NB4 (cell line): ENCODE measurements around the gene TAF4.

Experiments
- DNase-seq: peaks from one replicate; pipeline ENCODE4 v3.0.0; 2010; ENCODE audit warnings: low read depth
- H3K4me3 ChIP-seq: one replicate; pipeline ENCODE4 v1.5.1; 2011; ENCODE audit warnings: mild to moderate bottlenecking, low read depth, low read length, moderate library complexity
- MYC ChIP-seq: IDR thresholded peaks from 2 replicates; pipeline ENCODE4 v1.6.1; 2011; ENCODE audit warnings: low read depth, low read length
- POLR2A ChIP-seq: IDR thresholded peaks from 2 replicates; pipeline ENCODE4 v1.6.1; 2011; ENCODE audit warnings: mild to moderate bottlenecking; ENCODE audit not compliant: insufficient read length; ENCODE audit errors: extremely low read depth
- TF ChIP-seq, protein P1 (sequence below): IDR thresholded peaks from 2 replicates; pipeline ENCODE4 v1.6.1; 2011; ENCODE audit warnings: low read depth, low read length
- TF ChIP-seq, protein P2 (sequence below): IDR thresholded peaks from one replicate; pipeline ENCODE4 v1.5.1; 2012; ENCODE audit warnings: low read depth, low read length

The TAF4 gene

DNA sequence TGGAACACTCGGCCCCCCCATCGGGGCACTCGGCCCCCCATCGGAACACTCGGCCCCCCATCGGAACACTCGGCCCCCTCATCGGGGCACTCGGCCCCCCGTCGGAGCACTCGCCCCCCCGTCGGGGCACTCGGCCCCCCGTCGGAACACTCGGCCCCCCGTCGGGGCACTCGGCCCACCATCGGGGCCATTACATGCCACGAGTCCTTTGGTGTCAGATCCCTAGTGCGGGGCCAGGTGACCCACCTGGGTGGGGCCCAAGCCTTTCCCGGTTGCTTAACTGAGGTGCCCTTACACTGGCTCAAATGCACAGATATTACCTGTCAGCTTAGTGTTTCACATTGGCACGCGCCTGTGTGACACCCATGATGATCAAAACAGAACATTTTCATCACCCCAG is 95.9 kb downstream of the TAF4 start:
- DNase-seq: no peak
- no peak overlapping the region for H3K4me3 ChIP-seq
- TF ChIP-seq, protein P1, sequence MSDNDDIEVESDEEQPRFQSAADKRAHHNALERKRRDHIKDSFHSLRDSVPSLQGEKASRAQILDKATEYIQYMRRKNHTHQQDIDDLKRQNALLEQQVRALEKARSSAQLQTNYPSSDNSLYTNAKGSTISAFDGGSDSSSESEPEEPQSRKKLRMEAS: no peak
- no peak for TF ChIP-seq POLR2A
- TF ChIP-seq, protein P2, sequence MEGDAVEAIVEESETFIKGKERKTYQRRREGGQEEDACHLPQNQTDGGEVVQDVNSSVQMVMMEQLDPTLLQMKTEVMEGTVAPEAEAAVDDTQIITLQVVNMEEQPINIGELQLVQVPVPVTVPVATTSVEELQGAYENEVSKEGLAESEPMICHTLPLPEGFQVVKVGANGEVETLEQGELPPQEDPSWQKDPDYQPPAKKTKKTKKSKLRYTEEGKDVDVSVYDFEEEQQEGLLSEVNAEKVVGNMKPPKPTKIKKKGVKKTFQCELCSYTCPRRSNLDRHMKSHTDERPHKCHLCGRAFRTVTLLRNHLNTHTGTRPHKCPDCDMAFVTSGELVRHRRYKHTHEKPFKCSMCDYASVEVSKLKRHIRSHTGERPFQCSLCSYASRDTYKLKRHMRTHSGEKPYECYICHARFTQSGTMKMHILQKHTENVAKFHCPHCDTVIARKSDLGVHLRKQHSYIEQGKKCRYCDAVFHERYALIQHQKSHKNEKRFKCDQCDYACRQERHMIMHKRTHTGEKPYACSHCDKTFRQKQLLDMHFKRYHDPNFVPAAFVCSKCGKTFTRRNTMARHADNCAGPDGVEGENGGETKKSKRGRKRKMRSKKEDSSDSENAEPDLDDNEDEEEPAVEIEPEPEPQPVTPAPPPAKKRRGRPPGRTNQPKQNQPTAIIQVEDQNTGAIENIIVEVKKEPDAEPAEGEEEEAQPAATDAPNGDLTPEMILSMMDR: no peak
- TF ChIP-seq MYC: no peak

DNA sequence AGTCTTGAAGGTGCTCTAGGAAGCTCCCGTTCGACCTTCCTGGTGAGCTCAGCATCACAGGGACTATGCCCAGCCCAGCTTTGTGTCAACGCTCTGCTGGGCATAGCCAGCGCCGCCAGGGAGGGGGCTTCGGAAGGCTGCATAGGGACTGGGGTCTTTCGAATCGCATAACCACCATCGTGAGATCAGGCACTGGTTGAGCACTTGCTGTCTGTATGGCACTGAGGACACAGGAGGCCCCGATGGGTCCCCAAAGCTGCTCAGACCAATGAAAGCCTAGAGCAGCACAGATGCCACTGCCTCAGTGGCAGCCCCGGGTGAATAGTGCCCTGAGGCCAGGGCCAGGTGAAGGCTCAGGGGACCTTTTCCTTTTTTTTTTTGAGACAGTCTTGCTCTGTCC is 96.7 kb downstream of the TAF4 start:
- no peak overlapping the region for H3K4me3 ChIP-seq
- TF ChIP-seq, protein P1: no peak
- TF ChIP-seq, protein P2: no peak
- TF ChIP-seq MYC (no peak), POLR2A (no peak)
- DNase-seq: no peak

DNA sequence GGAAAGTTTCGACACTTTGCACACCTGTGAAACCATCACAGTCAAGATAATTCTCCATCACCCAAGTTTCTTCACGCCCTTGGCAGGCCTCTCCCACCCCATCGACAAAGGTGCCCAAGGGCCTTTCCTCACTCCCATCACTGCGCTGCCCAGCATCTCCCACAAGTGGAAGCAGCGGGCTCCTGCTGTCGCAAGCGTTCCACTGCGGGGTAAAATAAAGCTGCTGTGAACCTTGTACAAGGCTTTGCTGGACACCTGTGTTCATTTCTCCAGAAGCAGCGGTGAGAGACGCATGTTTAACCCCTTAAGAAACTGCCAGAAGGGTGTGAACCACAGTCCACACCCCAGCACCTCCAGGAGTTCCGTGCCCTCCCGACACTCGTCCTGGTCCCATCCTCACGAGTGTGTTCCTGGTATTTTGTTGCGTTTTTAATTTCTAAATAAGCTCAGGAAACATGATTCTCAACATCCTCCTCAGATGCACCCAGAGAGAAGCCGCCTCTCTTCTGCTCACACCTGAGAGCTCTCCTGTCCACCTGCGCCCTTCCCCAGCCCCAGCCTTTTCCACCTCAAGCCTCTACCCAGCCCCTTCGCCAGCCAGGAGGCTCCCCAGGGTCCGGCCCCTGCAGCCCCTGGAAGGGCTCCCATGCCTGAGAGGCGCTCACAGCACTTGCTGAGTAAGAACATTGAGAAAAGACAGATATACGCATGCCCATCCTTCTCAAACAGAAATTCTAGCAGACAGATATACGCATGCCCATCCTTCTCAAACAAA is 97.5 kb downstream of the TAF4 start:
- no peak for DNase-seq
- TF ChIP-seq, protein P2: no peak
- no peak for TF ChIP-seq POLR2A
- TF ChIP-seq MYC: no peak
- TF ChIP-seq, protein P1: no peak
- no peak overlapping the region for H3K4me3 ChIP-seq

DNA sequence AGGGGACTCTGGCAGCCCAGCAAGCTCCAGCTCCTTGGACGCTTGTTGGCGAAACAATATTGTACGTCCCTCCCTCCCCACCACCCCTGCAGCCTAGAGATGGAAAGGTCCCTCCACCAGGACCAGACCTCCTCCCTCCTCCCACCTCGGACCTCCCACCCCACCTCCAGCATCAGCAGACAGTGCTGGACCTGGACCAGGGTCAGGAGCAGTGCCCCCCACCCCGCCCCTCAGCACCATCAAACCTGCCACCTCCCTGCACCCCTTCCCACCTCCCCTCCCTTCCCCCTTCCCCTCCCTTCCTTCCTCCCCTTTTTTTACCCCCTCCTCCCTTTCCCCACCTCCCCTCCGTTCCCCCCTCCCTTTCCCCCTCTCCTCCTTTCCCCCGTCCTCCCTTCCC is 98.4 kb downstream of the TAF4 start:
- no peak overlapping the region for H3K4me3 ChIP-seq
- DNase-seq: no peak
- no peak for TF ChIP-seq MYC
- TF ChIP-seq POLR2A: no peak
- TF ChIP-seq, protein P1: no peak
- TF ChIP-seq, protein P2: no peak

DNA sequence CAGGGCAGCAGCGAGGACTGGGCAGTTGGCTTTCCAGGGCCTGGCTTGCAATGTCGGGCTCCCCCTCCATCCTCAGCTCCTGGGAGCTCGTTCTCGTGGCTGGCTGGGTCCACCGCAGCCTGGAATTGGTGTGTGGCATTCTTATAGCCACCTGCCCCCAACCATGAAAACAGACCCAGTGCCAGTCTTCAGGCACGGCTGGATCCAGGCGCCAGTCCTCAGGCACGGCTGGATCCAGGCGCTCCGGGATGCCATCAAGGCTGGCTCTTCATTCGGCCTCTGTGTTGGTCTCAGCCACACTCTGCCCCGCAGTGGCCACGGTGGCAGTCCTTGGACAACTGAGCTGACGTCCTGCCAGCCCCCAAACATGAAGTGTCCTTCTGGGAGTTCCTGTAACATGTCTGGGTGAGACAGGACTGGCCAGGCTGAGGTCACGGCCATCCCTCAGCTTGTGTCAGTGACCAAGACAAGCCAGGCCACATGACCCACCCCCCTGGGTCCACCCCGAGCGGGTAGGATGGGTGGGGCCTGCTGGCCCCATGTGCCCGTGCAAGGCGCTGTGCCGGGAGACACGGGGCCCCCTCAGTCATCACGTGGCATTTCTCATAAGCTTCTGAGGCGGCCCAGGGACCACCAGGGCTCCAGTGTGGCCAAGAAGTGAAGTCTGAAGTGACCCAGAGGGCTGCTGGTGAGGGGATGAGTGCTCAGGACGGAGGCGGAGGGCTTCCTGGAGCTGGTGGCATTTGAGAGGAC is 99.0 kb downstream of the TAF4 start:
- DNase-seq: no peak
- H3K4me3 ChIP-seq: no peak overlapping the region
- TF ChIP-seq MYC (no peak), POLR2A (no peak)
- TF ChIP-seq, protein P2: no peak
- TF ChIP-seq, protein P1: no peak
